ENCODE measurements around the gene GRIK1.

GRIK1 gene

GRCh38 chr21:29529139-29529538 is 410.7 kb downstream of the GRIK1 start:
- no peak for DNase-seq (ENCODE audit: low read depth)

- DNase-seq (ENCODE audit: low read depth) = no peak
Measured at GRCh38 chr21:29526545-29526944, 413.3 kb downstream of the GRIK1 start.

- no peak for DNase-seq (ENCODE audit: low read depth)
Measured at GRCh38 chr21:29524055-29524454, 415.7 kb downstream of the GRIK1 start.

GRCh38 chr21:29523646-29524045 is 416.1 kb downstream of the GRIK1 start:
- peak; percentile 18 for DNase-seq (ENCODE audit: low read depth)

GRCh38 chr21:29521872-29522271 is 417.9 kb downstream of the GRIK1 start:
- no peak for DNase-seq (ENCODE audit: low read depth)

GRCh38 chr21:29520171-29520570 is 419.6 kb downstream of the GRIK1 start:
- DNase-seq (ENCODE audit: low read depth) = peak; percentile 59

- no peak for DNase-seq (ENCODE audit: low read depth)
Measured at GRCh38 chr21:29514652-29515247, 425.0 kb downstream of the GRIK1 start.

- DNase-seq (ENCODE audit: low read depth) = no peak
Measured at GRCh38 chr21:29513535-29513934, 426.3 kb downstream of the GRIK1 start.

GRCh38 chr21:29511096-29511495 is 428.7 kb downstream of the GRIK1 start:
- DNase-seq (ENCODE audit: low read depth) = no peak

GRCh38 chr21:29509121-29509520 is 430.7 kb downstream of the GRIK1 start:
- no peak for DNase-seq (ENCODE audit: low read depth)

- no peak for DNase-seq (ENCODE audit: low read depth)
Measured at GRCh38 chr21:29508301-29508700, 431.5 kb downstream of the GRIK1 start.

GRCh38 chr21:29506947-29507346 is 432.8 kb downstream of the GRIK1 start:
- DNase-seq (ENCODE audit: low read depth) = peak; percentile 23

- DNase-seq (ENCODE audit: low read depth) = no peak
Measured at GRCh38 chr21:29506214-29506613, 433.6 kb downstream of the GRIK1 start.

- DNase-seq (ENCODE audit: low read depth) = peak; percentile 84
Measured at GRCh38 chr21:29504751-29505321, 435.0 kb downstream of the GRIK1 start.

- DNase-seq (ENCODE audit: low read depth) = peak; percentile 93
Measured at GRCh38 chr21:29501451-29501850, 438.3 kb downstream of the GRIK1 start.

- peak; percentile 63 for DNase-seq (ENCODE audit: low read depth)
Measured at GRCh38 chr21:29499734-29500343, 440.0 kb downstream of the GRIK1 start.

GRCh38 chr21:29499229-29499628 is 440.6 kb downstream of the GRIK1 start:
- DNase-seq (ENCODE audit: low read depth) = no peak

- no peak for DNase-seq (ENCODE audit: low read depth)
Measured at GRCh38 chr21:29496337-29496736, 443.5 kb downstream of the GRIK1 start.

GRCh38 chr21:29490016-29490415 is 449.8 kb downstream of the GRIK1 start:
- DNase-seq (ENCODE audit: low read depth) = peak; percentile 68

GRCh38 chr21:29487154-29487553 is 452.6 kb downstream of the GRIK1 start:
- no peak for DNase-seq (ENCODE audit: low read depth)
